ENCODE measurements around the gene IRF3. TPM values are rescaled to one million over a fixed set of nuclear protein-coding genes. Genes with fewer than 3 reads are reported as not detected.

IRF3 gene
- total and polyA plus RNA-seq, 2 donors from 2014 or later: 64.5 to 84.9 TPM

- H3K9me3 ChIP-seq (ENCODE audit: control insufficient read depth in 2 of 3, insufficient read depth in 1 of 3, low read length in 3 of 3): no peaks in the 10 kb centered on the region
- H3K9ac ChIP-seq (ENCODE audit: low read length in 3 of 3): peak overlapping the region; percentile 89 to 99 (median 99)
- intact Hi-C loops (cut with DNase I): no loop called here
- H3K36me3 ChIP-seq (ENCODE audit: control insufficient read depth in 2 of 3, insufficient read depth in 3 of 3, low read length in 3 of 3): peaks cover 0 to 1% (median 0%) of the 10 kb centered on the region in 3 donors
- peaks cover 0 to 23% (median 6%) of the 10 kb centered on the region in 3 donors for H3K4me1 ChIP-seq (ENCODE audit: control insufficient read depth in 2 of 3, insufficient read depth in 2 of 3, low read depth in 1 of 3, low read length in 3 of 3)
- H3K4me3 ChIP-seq (ENCODE audit: low read length in 3 of 3): peak overlapping the region; percentile 4 to 95 (median 87)
- FAIRE-seq (peak; percentile 99), DNase-seq (peak; percentile 100)
- no peaks in the 10 kb centered on the region for H3K27me3 ChIP-seq (ENCODE audit: control insufficient read depth, insufficient read depth, low read length)
- TF ChIP-seq CTCF (IDR thresholded peaks at IDR 0.05; ENCODE audit: borderline replicate concordance, extremely low read depth, insufficient read depth): no peak
- peak overlapping the region; percentile 87 to 95 for H3K27ac ChIP-seq (ENCODE audit: low read depth in 2 of 2, low read length in 2 of 2)
These were observed 11.2 kb upstream of the IRF3 start for GRCh38 chr19:49676784-49677230.

- no peak for TF ChIP-seq CTCF (IDR thresholded peaks at IDR 0.05; ENCODE audit: borderline replicate concordance, extremely low read depth, insufficient read depth)
- no peak for FAIRE-seq
- Histone ChIP-seq H3K27me3 (ENCODE audit: control insufficient read depth, insufficient read depth, low read length) (no peaks in the 10 kb centered on the region), H3K27ac (ENCODE audit: low read depth in 2 of 2, low read length in 2 of 2) (peak overlapping the region; percentile 91 to 97), H3K9ac (ENCODE audit: low read length in 3 of 3) (peak overlapping the region; percentile 4 to 97 (median 72)), H3K36me3 (ENCODE audit: control insufficient read depth in 2 of 3, insufficient read depth in 3 of 3, low read length in 3 of 3) (no peaks in the 10 kb centered on the region), H3K4me3 (ENCODE audit: low read length in 3 of 3) (peak overlapping the region; percentile 47 to 93 (median 61)), H3K4me1 (ENCODE audit: control insufficient read depth in 2 of 3, insufficient read depth in 2 of 3, low read depth in 1 of 3, low read length in 3 of 3) (peaks cover 0 to 23% (median 6%) of the 10 kb centered on the region in 3 donors), H3K9me3 (ENCODE audit: control insufficient read depth in 2 of 3, insufficient read depth in 1 of 3, low read length in 3 of 3) (no peaks in the 10 kb centered on the region)
- intact Hi-C loops (cut with DNase I): no loop called here
- peak in 3 of 5 donors; percentile 94 to 97 (median 96) for DNase-seq
These were observed 10.6 kb upstream of the IRF3 start for GRCh38 chr19:49676136-49676783.

GRCh38 chr19:49672131-49672919, 6.7 kb upstream of the IRF3 start:
- H3K27me3 ChIP-seq (ENCODE audit: control insufficient read depth, insufficient read depth, low read length): no peaks in the 10 kb centered on the region
- intact Hi-C loops (cut with DNase I): no loop called here
- no peaks in the 10 kb centered on the region for H3K36me3 ChIP-seq (ENCODE audit: control insufficient read depth in 2 of 3, insufficient read depth in 3 of 3, low read length in 3 of 3)
- H3K4me1 ChIP-seq (ENCODE audit: control insufficient read depth in 2 of 3, insufficient read depth in 2 of 3, low read depth in 1 of 3, low read length in 3 of 3): peaks cover 0 to 8% (median 0%) of the 10 kb centered on the region in 3 donors
- H3K9ac ChIP-seq (ENCODE audit: low read length in 3 of 3): peak overlapping the region in 1 of 3 donors; percentile 67
- TF ChIP-seq CTCF (IDR thresholded peaks at IDR 0.05; ENCODE audit: borderline replicate concordance, extremely low read depth, insufficient read depth): peak; percentile 86
- no peaks in the 10 kb centered on the region for H3K9me3 ChIP-seq (ENCODE audit: control insufficient read depth in 2 of 3, insufficient read depth in 1 of 3, low read length in 3 of 3)
- peak overlapping the region in 2 of 3 donors; percentile 19 to 41 for H3K4me3 ChIP-seq (ENCODE audit: low read length in 3 of 3)
- FAIRE-seq: no peak
- DNase-seq: peak; percentile 85 to 93 (median 89)
- peak overlapping the region; percentile 41 to 71 for H3K27ac ChIP-seq (ENCODE audit: low read depth in 2 of 2, low read length in 2 of 2)
